HG03439 (cell line): ENCODE data around the gene GBP3.
A peak's percentile ranks its signal among the peaks of the same experiment; 100 is the strongest.
"Not testable (repeated sequence)": the region's sequence is repeated elsewhere in the genome, so short reads cannot be mapped to it uniquely, and the experiment has no call there.

Experiments used
- ATAC-seq: cut with Tn5 transposase; IDR thresholded peaks from one replicate; pipeline ENCODE4 v1.9.1; 2021; ENCODE audit warnings: mild to moderate bottlenecking, moderate library complexity; ENCODE audit not compliant: unreplicated experiment

The GBP3 gene

DNA sequence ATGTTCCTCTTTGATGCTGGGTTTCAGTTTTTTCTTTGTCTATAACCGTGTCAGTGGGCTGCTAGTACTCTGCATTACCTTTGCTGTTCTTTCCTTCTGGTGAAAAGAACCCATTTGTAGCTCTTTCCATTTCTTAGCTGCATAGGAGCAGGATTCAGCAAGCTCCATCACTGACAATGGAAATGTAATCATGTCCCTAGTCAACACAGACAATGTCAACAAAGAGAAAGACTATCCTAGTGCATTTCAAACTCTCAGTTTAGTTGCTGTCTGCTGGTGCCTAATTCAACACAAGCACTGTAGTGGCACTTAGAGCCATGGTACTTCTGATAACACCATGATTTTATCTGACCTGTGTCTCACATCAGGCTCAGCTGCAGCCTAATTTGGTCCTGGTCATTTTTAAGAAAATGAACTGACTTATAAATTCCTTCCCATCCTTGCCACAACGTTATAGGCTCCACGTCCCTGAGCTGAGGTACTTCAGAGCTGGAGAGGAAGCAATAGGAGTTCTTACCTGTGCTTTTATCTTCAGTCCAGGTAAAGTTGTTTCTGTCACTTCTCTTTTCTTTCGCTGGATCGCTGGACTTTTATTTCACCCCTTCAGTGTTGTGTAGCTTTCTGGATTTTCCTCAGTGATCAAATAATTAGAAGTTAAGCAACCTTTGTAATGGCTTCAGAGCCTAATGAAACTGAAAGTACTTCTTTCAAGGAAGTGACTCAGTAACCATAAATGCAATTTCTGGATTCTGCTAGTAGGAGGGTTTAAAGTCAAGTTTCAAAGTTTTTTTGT lies at the start of gene GBP3:
TSS of gene GBP3 (minus strand) at position 700 of the 793 bp plus-strand sequence. CDS start 2,145 bp downstream, outside the sequence.
- ATAC-seq = peak; percentile 51

DNA sequence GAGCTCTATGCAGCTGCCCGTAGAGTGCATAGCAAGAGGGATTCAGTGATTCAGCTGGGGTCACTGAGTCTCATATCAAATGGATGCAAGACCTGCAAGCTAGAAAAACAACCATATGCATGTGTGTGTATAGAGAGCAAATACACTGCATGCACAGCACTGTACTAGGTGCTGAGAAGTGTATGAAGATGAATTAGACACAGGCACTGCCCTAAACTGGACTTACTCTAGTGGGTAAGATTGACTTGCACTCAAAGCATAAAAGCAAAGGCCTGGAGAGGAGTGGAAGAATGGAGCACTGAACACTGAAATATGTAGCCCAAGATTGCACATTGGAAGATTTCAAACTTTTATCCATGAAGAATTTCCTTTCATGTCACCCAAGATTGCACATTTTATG lies 47.8 kb upstream of the GBP3 start:
- ATAC-seq = no peak

- ATAC-seq = no peak
These were observed 47.3 kb upstream of the GBP3 start for GRCh38 chr1:89069951-89070350.

- no peak for ATAC-seq
These were observed 45.6 kb upstream of the GBP3 start for GRCh38 chr1:89068291-89068690.

DNA sequence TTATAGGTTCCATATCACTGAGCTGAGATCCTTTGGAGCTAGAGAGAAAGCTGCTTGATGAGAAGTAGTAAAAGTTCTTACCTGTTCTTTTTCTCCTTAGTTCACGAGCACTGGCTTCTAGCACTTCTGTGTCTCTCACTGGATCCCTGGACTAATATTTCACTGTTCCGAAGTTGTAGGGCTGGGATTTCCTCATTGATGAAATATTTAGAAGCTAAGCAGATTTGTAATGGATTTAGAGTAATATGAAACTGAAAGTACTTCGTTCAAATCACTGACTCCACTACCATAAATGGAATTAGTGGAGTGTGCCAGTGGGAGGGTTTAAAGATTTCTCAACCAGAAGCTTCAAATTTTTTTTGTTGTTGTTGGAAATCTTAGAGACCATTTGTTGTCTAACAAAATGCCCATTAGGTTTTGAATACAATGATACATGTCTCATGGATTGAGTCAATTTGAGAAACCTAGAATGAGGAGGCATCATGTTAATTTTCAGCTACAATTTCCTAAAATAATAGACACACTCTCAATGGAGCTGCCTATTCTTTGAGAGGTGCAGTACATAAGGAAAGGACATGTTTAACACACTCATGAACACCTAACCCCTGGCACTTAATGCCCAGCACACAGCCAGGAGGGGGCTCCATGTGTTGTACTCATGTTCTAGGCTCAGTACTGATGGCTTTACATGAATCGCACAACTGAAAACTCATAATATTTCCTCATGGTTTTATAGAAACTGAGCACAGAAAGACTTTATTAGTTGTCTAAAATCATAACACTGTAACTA lies 42.6 kb upstream of the GBP3 start, which contains the start of gene GBP1:
TSS of gene GBP1 (minus strand) at position 130 of the 790 bp plus-strand sequence. CDS start 1,974 bp downstream, outside the sequence.
- peak; percentile 63 for ATAC-seq

DNA sequence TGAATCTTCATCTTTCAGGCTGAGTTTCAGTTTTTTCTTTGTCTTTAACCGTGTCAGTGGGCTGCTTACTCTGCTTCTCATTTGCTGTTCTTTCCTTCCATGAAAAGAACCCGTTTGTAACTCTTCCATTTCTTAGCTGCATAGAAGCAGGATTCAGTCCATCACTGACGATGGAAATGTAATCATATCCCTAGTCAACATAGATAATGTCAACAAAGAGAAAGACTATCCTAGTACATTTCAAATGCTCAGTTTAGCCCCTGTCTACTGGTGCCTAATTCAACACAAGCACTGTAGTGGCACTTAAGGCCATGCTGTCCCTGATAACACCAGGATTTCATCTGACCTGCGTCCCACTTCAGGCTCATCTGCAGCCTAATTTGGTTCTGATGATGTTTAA lies 42.0 kb upstream of the GBP3 start:
- ATAC-seq = peak; percentile 40

DNA sequence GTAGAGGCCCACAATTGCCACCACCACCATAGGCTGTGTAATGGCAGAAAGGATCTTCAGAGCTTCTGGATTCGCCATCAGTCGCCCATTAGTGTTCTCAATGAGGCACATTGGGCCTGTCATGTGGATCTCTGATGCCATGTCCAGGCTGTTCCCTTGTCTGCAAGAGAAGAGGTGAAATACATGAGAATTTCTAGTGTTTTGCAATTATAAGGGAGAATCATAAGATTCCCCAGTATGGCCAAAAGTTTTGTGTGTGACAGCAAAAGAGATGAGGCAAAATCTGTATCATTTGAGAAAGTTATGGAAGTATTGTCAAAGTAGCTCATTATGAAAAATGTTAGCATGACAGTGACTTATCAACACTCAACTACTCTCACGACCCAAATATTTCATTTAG lies 40.4 kb upstream of the GBP3 start:
- no peak for ATAC-seq

DNA sequence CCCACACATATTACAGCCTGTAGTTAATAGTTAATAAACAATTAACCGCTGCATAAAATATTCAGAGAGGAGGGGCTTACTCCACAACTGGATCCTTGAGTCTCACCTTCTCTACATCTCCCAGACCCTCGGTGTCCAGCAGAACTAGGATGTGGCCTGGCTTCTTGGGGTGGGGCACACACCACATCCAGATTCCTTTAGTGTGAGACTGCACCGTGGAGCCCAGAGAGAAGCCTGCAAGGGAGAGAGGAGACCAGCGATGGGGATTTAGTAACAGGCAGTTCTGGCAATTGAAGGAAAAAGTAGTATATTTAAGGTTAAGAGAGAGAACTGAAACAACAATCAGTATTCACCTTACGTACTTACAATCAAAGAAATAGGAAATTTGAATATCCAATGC lies 37.4 kb upstream of the GBP3 start:
- ATAC-seq = no peak

- no peak for ATAC-seq
These were observed 29.3 kb upstream of the GBP3 start for GRCh38 chr1:89051955-89052312.

DNA sequence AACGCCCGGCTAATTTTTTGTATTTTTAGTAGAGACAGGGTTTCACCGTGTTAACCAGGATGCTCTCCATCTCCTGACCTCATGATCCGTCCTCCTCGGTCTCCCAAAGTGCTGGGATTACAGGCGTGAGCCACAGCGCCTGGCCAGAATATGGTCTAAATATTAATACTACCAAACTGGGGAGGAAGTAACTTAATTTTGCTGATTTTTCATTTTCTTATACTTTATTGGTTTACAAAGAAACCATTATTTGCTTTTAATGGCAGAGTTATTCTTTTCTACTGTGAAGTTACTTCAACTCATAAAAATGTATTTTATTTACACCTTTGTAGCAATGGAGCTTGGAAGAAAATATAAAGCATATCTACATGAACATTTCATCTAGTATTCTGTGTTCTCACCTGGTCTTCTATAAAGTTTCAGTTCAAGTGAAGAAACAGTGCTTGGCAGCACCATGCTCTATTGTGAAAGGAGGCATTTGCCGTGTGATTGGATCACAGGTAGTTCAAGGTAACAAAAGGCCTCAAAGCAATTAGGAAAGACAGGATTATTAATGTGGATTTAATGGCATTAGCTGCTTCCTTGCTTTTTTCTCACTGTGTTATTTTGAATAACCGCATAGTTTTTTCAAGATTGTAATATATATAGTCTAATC lies 28.8 kb upstream of the GBP3 start:
- no peak for ATAC-seq

DNA sequence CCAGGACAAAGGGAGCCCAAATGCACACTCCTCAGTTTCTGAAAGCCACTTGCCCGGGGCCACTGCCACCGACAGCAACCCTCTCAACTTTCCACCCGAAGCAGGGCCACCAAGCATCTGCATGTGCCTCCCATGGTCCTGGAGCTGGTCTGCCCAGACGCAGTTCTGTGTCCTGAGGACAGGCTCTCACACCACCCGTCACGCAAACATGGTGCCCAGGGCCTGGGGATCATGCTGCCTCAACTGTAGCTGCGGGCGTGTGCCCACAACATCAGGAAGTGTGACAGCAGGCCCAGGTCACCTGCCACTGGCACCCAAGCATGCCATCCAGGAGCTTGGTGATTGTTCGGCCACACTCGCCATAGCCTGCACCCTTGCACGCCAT lies 28.0 kb upstream of the GBP3 start:
- ATAC-seq = no peak

GRCh38 chr1:89049901-89050648 lies 27.4 kb upstream of the GBP3 start:
- ATAC-seq = not testable (repeated sequence)

GRCh38 chr1:89049187-89049586 lies 26.5 kb upstream of the GBP3 start:
- ATAC-seq = not testable (repeated sequence)

DNA sequence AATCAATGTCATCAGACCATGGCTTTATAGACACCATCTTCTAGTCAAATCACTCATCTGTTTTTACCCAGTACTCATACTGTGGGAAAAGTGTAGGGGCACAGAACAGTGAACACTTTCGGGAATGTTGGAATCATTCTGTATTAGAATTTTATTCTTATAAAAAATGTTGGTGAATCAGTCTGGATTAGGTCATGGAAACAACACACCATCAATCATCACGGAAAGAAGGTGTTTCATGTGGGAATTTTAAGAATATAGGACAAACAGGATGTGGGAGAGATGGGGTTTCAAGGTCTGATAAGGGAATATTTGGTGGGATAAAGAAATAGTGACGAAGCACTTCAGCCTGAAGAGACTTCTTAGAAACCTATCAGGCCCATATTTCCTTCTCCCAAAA lies 25.1 kb upstream of the GBP3 start:
- no peak for ATAC-seq

DNA sequence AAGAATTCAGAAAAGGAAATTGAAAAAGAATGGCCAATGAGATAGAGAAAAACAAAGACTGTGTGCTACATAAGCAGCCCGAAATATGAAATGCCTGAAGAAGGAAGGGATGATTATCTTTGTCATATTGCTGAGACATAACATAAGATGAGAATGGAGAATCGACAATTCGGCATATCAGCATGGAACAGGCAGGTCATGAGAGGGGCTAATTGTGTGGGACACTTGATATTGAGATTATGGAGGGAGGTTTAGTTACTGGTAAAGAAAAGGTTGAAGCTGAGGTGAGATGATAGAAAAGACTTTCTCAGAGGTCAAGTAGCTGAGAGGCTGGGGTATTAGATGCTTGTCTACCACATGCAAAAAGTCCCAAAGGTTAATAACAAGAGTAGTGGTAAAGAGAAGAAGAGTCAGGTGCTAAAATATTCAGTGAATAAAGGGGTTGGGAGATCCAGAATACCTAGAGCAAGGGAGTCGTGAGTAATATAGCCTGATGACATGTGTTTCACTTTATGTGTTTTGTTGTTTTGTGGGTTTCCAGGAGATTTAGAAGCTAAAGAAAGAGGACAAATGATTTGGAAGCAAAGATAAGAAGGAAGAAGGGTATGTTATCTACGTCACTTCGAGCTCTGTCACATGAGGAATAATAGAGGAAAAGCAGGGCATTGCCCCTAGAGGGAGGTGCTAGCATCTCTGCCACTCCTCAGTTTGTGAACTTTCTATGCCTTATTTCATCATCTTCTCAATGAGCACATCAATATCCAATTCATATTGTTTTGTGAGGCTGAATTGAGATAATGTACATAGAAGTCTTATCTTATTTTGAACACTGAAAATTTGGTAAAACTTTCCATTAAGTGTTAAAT lies 23.9 kb upstream of the GBP3 start:
- ATAC-seq = peak; percentile 71

GRCh38 chr1:89044970-89045721 lies 22.5 kb upstream of the GBP3 start:
- ATAC-seq = no peak

GRCh38 chr1:89043940-89044339 lies 21.3 kb upstream of the GBP3 start:
- no peak for ATAC-seq

GRCh38 chr1:89042491-89042890 lies 19.8 kb upstream of the GBP3 start:
- ATAC-seq = no peak

DNA sequence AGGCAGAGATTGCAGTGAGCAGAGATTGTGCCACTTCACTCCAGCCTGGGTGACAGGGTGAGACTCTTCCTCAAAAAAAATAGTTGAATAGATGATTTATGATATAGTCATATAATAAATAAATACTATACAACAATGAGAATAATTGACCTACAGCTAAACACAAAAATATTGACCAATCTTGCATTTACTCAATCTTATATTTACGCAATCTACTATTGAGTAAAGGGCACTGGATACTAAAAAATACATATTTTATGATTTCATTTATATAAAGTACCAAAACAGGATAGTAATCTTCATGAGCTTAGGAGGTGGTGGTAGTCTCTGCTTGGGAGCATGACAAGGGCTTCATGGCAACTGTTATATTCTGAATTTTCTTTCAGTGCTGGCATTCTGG lies 19.1 kb upstream of the GBP3 start:
- ATAC-seq = no peak
